ENCODE results near the gene TDP2.
A peak's percentile ranks its signal among the peaks of the same experiment; 100 is the strongest.
"Not testable (repeated sequence)": the region's sequence is repeated elsewhere in the genome, so short reads cannot be mapped to it uniquely, and the experiment has no call there.

The TDP2 gene

DNA sequence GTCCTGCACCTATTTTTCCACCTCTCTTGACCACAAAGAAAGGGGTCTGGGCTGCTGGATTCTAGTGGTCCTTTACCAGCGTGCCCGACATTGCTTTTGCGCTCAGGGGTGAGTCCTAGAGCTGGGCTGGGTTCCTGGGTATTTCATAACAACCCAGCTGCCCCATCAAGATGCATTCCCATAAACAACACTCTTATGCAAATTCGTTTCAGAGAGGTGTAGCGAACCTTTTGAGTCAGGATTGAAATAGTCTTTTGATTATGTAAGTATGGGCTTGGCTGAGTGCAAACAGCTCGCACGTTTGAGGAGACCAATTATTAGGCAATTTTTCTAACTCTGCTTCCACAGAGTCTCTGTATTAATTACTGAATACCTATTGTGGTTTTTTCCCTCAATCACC, 13.9 kb upstream of the TDP2 start:
- Histone ChIP-seq H3K9me3 (ENCODE audit: control extremely low read depth in 1 of 5, control insufficient read depth in 4 of 5, insufficient read depth in 2 of 5, low read depth in 1 of 5, low read length in 4 of 5) (peaks cover 0 to 3% (median 0%) of the 10 kb centered on the region in 5 experiments), H3K27me3 (replicated peaks in 2 of 5; ENCODE audit: control insufficient read depth in 4 of 5, insufficient read depth in 5 of 5, low read length in 4 of 5) (no peaks in the 10 kb centered on the region), H3K36me3 (ENCODE audit: control insufficient read depth in 4 of 4, insufficient read depth in 4 of 4, low read length in 3 of 4) (peaks cover 0 to 4% (median 0%) of the 10 kb centered on the region in 4 experiments), H3K4me1 (ENCODE audit: control extremely low read depth in 1 of 4, control insufficient read depth in 4 of 4, insufficient read depth in 4 of 4, low read length in 3 of 4) (no peaks in the 10 kb centered on the region), H3K4me3 (ENCODE audit: control insufficient read depth in 1 of 7, extremely low read depth in 1 of 7, insufficient read depth in 4 of 7, low read depth in 2 of 7, low read length in 6 of 7) (no peak overlapping the region), H3K27ac (ENCODE audit: insufficient read depth in 1 of 2, low read depth in 1 of 2, low read length in 2 of 2, poor library complexity in 1 of 2, severe bottlenecking in 2 of 2) (no peak overlapping the region)
- CTCF ChIA-PET, result no interaction called here
- POLR2A ChIA-PET, result no interaction called here
- no peak for DNase-seq
- 100% methylated on average over 3 of the region's 7 CpGs for WGBS (ENCODE audit: insufficient coverage)

GRCh38 chr6:24678792-24679352, 12.2 kb upstream of the TDP2 start:
- H3K27ac ChIP-seq (ENCODE audit: insufficient read depth in 1 of 2, low read depth in 1 of 2, low read length in 2 of 2, poor library complexity in 1 of 2, severe bottlenecking in 2 of 2); DNase-seq; H3K4me3 ChIP-seq (ENCODE audit: control insufficient read depth in 1 of 7, extremely low read depth in 1 of 7, insufficient read depth in 4 of 7, low read depth in 2 of 7, low read length in 6 of 7); H3K27me3 ChIP-seq (replicated peaks in 2 of 5; ENCODE audit: control insufficient read depth in 4 of 5, insufficient read depth in 5 of 5, low read length in 4 of 5); POLR2A ChIA-PET; H3K4me1 ChIP-seq (ENCODE audit: control extremely low read depth in 1 of 4, control insufficient read depth in 4 of 4, insufficient read depth in 4 of 4, low read length in 3 of 4); H3K36me3 ChIP-seq (ENCODE audit: control insufficient read depth in 4 of 4, insufficient read depth in 4 of 4, low read length in 3 of 4); CTCF ChIA-PET: not testable (repeated sequence)
- WGBS (ENCODE audit: insufficient coverage), result 100% methylated on average over 6 of the region's 11 CpGs
- peaks cover 0 to 12% (median 0%) of the 10 kb centered on the region in 5 experiments for H3K9me3 ChIP-seq (ENCODE audit: control extremely low read depth in 1 of 5, control insufficient read depth in 4 of 5, insufficient read depth in 2 of 5, low read depth in 1 of 5, low read length in 4 of 5)

DNA sequence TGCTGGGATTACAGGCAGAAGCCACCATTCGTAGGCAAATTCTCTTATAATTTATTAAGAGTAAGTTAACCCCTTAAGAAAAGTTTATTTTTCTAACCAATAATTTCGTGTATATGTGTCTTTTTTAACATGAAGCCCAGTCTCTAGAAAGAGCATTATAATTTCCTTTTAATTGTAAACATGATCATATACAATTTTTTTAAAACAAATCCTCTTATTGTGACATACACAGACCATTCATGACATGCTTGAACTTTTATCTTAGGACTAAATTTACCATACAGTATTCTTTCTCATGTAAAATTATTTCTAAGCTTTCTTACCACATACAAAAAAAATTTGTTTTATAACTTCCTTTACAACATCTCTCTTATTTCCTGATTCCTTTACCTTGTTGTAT, 6.9 kb upstream of the TDP2 start:
- no peak overlapping the region for H3K4me3 ChIP-seq (ENCODE audit: control insufficient read depth in 1 of 7, extremely low read depth in 1 of 7, insufficient read depth in 4 of 7, low read depth in 2 of 7, low read length in 6 of 7)
- CTCF ChIA-PET, result interaction anchor here (1.6 kb wide), 1 partner anchor 11 kb away, joined by 3 read pairs; no protein-coding TSS in a partner anchor

DNA sequence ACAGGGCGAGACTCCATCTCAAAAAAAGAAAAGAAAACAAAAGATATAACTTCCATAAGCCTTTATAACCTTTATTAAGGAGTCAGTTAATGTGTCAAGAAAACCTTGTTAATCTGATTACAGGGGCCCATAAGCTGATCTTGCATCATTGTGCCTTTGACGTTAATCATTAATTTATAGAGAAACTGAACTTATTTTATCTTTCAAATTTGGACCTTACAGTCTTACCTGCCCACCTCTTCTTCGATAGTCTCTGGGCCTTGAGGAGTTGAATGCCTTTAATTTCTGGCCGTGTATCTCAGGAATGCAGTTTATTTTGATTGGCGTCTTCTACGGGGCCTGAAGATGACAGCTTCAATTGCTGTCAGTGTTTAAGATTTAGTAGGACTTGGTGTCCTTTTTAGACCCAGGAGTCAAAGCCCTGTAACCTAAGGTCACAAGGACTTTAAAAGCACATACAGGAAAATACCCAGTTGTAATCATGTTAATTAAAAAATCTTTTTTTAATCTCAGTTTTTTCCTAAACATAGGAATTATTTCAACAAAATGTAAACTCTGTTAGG, 6.0 kb upstream of the TDP2 start:
- H3K27ac ChIP-seq (ENCODE audit: insufficient read depth in 1 of 2, low read depth in 1 of 2, low read length in 2 of 2, poor library complexity in 1 of 2, severe bottlenecking in 2 of 2), result no peak overlapping the region
- peaks cover under 1 to 5% (median 3%) of the 10 kb centered on the region in 4 experiments for H3K4me1 ChIP-seq (ENCODE audit: control extremely low read depth in 1 of 4, control insufficient read depth in 4 of 4, insufficient read depth in 4 of 4, low read length in 3 of 4)
- peaks cover 0 to 34% (median 4%) of the 10 kb centered on the region in 5 experiments for H3K9me3 ChIP-seq (ENCODE audit: control extremely low read depth in 1 of 5, control insufficient read depth in 4 of 5, insufficient read depth in 2 of 5, low read depth in 1 of 5, low read length in 4 of 5)
- H3K27me3 ChIP-seq (replicated peaks in 2 of 5; ENCODE audit: control insufficient read depth in 4 of 5, insufficient read depth in 5 of 5, low read length in 4 of 5), result no peaks in the 10 kb centered on the region
- CTCF ChIA-PET, result interaction anchor here (1.5 kb wide), 1 partner anchor 88 kb away, joined by 4 read pairs; no protein-coding TSS in a partner anchor
- no peaks in the 10 kb centered on the region for H3K36me3 ChIP-seq (ENCODE audit: control insufficient read depth in 4 of 4, insufficient read depth in 4 of 4, low read length in 3 of 4)
- no peak overlapping the region for H3K4me3 ChIP-seq (ENCODE audit: control insufficient read depth in 1 of 7, extremely low read depth in 1 of 7, insufficient read depth in 4 of 7, low read depth in 2 of 7, low read length in 6 of 7)
- WGBS (ENCODE audit: insufficient coverage), result 88% methylated on average over 4 of the region's 6 CpGs
- POLR2A ChIA-PET, result no interaction called here
- no peak for DNase-seq

More for the DNA sequence above, 6.9 kb upstream of the TDP2 start:
- DNase-seq, result peak in 1 of 3 donors; percentile 42
- no peak overlapping the region for H3K27ac ChIP-seq (ENCODE audit: insufficient read depth in 1 of 2, low read depth in 1 of 2, low read length in 2 of 2, poor library complexity in 1 of 2, severe bottlenecking in 2 of 2)
- H3K27me3 ChIP-seq (replicated peaks in 2 of 5; ENCODE audit: control insufficient read depth in 4 of 5, insufficient read depth in 5 of 5, low read length in 4 of 5), result no peaks in the 10 kb centered on the region
- WGBS (ENCODE audit: insufficient coverage), result no CpG with 5 or more reads among the region's 2 CpGs
- POLR2A ChIA-PET, result no interaction called here
- H3K4me1 ChIP-seq (ENCODE audit: control extremely low read depth in 1 of 4, control insufficient read depth in 4 of 4, insufficient read depth in 4 of 4, low read length in 3 of 4), result no peaks in the 10 kb centered on the region
- peaks cover 0 to 34% (median 4%) of the 10 kb centered on the region in 5 experiments for H3K9me3 ChIP-seq (ENCODE audit: control extremely low read depth in 1 of 5, control insufficient read depth in 4 of 5, insufficient read depth in 2 of 5, low read depth in 1 of 5, low read length in 4 of 5)
- H3K36me3 ChIP-seq (ENCODE audit: control insufficient read depth in 4 of 4, insufficient read depth in 4 of 4, low read length in 3 of 4), result no peaks in the 10 kb centered on the region

DNA sequence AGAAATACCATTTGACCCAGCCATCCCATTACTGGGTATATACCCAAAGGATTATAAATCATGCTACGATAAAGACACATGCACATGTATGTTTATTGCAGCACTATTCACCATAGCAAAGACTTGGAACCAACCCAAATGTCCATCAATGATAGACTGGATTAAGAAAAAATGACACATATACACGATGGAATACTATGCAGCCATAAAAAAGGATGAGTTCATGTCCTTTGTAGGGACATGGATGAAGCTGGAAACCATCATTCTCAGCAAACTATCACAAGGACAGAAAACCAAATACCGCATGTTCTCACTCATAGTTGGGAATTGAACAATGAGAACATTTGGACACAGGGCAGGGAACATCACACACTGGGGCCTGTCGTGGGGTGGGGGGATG, 4.4 kb upstream of the TDP2 start:
- H3K9me3 ChIP-seq (ENCODE audit: control extremely low read depth in 1 of 5, control insufficient read depth in 4 of 5, insufficient read depth in 2 of 5, low read depth in 1 of 5, low read length in 4 of 5), result peaks cover 0 to 31% (median 4%) of the 10 kb centered on the region in 5 experiments
- H3K27ac ChIP-seq (ENCODE audit: insufficient read depth in 1 of 2, low read depth in 1 of 2, low read length in 2 of 2, poor library complexity in 1 of 2, severe bottlenecking in 2 of 2); DNase-seq; H3K27me3 ChIP-seq (replicated peaks in 2 of 5; ENCODE audit: control insufficient read depth in 4 of 5, insufficient read depth in 5 of 5, low read length in 4 of 5); H3K4me3 ChIP-seq (ENCODE audit: control insufficient read depth in 1 of 7, extremely low read depth in 1 of 7, insufficient read depth in 4 of 7, low read depth in 2 of 7, low read length in 6 of 7); POLR2A ChIA-PET; H3K36me3 ChIP-seq (ENCODE audit: control insufficient read depth in 4 of 4, insufficient read depth in 4 of 4, low read length in 3 of 4): not testable (repeated sequence)
- CTCF ChIA-PET, result interaction anchor here (2.8 kb wide), 1 partner anchor 90 kb away, joined by 10 read pairs; no protein-coding TSS in a partner anchor
- H3K4me1 ChIP-seq (ENCODE audit: control extremely low read depth in 1 of 4, control insufficient read depth in 4 of 4, insufficient read depth in 4 of 4, low read length in 3 of 4), result peaks cover 4 to 12% (median 9%) of the 10 kb centered on the region in 4 experiments
- no CpG with 5 or more reads among the region's 4 CpGs for WGBS (ENCODE audit: insufficient coverage)

GRCh38 chr6:24670492-24670891, 3.8 kb upstream of the TDP2 start:
- H3K27me3 ChIP-seq (replicated peaks in 2 of 5; ENCODE audit: control insufficient read depth in 4 of 5, insufficient read depth in 5 of 5, low read length in 4 of 5); H3K4me3 ChIP-seq (ENCODE audit: control insufficient read depth in 1 of 7, extremely low read depth in 1 of 7, insufficient read depth in 4 of 7, low read depth in 2 of 7, low read length in 6 of 7); H3K36me3 ChIP-seq (ENCODE audit: control insufficient read depth in 4 of 4, insufficient read depth in 4 of 4, low read length in 3 of 4); H3K27ac ChIP-seq (ENCODE audit: insufficient read depth in 1 of 2, low read depth in 1 of 2, low read length in 2 of 2, poor library complexity in 1 of 2, severe bottlenecking in 2 of 2); POLR2A ChIA-PET: not testable (repeated sequence)
- peaks cover 10 to 18% (median 15%) of the 10 kb centered on the region in 4 experiments for H3K4me1 ChIP-seq (ENCODE audit: control extremely low read depth in 1 of 4, control insufficient read depth in 4 of 4, insufficient read depth in 4 of 4, low read length in 3 of 4)
- DNase-seq, result peak in 2 of 3 donors; percentile 48 to 58
- peaks cover 0 to 31% (median 4%) of the 10 kb centered on the region in 5 experiments for H3K9me3 ChIP-seq (ENCODE audit: control extremely low read depth in 1 of 5, control insufficient read depth in 4 of 5, insufficient read depth in 2 of 5, low read depth in 1 of 5, low read length in 4 of 5)
- CTCF ChIA-PET, result interaction anchor here (1.2 to 2.8 kb wide), 2 partner anchors 38 to 89 kb away, joined by 3 to 10 read pairs; no protein-coding TSS in a partner anchor

DNA sequence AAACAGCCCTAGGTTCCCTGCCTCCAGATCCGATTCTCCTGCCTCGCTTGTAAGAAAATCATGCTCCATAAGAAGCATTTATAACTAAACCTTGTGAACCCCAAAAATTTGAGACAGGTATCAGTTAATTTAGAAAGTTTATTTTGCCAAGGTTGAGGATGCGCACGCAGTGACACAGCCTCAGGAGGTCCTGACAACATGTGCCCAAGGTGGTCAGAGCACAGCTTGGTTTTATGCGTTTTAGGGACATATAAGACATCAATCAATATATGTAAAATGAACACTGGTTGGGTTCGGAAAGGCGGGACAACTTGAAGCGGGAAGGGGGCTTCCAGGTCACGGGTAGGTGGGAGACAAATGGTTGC, 2.3 kb upstream of the TDP2 start:
- Histone ChIP-seq H3K36me3 (ENCODE audit: control insufficient read depth in 4 of 4, insufficient read depth in 4 of 4, low read length in 3 of 4) (peaks cover 0 to 6% (median under 1%) of the 10 kb centered on the region in 4 experiments), H3K27ac (ENCODE audit: insufficient read depth in 1 of 2, low read depth in 1 of 2, low read length in 2 of 2, poor library complexity in 1 of 2, severe bottlenecking in 2 of 2) (peak overlapping the region in 1 of 2 experiments; percentile 50), H3K9me3 (ENCODE audit: control extremely low read depth in 1 of 5, control insufficient read depth in 4 of 5, insufficient read depth in 2 of 5, low read depth in 1 of 5, low read length in 4 of 5) (peaks cover 0 to 23% (median 4%) of the 10 kb centered on the region in 5 experiments), H3K4me3 (ENCODE audit: control insufficient read depth in 1 of 7, extremely low read depth in 1 of 7, insufficient read depth in 4 of 7, low read depth in 2 of 7, low read length in 6 of 7) (no peak overlapping the region), H3K27me3 (replicated peaks in 2 of 5; ENCODE audit: control insufficient read depth in 4 of 5, insufficient read depth in 5 of 5, low read length in 4 of 5) (no peaks in the 10 kb centered on the region), H3K4me1 (ENCODE audit: control extremely low read depth in 1 of 4, control insufficient read depth in 4 of 4, insufficient read depth in 4 of 4, low read length in 3 of 4) (peaks cover 11 to 25% (median 18%) of the 10 kb centered on the region in 4 experiments)
- CTCF ChIA-PET, result interaction anchor here (2.8 kb wide), 1 partner anchor 88 kb away, joined by 10 read pairs; no protein-coding TSS in a partner anchor
- no peak for DNase-seq
- POLR2A ChIA-PET, result no interaction called here
- 86% methylated on average over 2 of the region's 9 CpGs for WGBS (ENCODE audit: insufficient coverage)

Measured in common myeloid progenitor, CD34-positive (primary cell).